Activated CD8-positive, alpha-beta memory T cell treated with anti-CD3 and anti-CD28 coated beads for 4 hours (primary cell): ENCODE results near the gene ADAMTS9.

Source experiments
- DNase-seq, 2 donors: peaks; one replicate each; pipeline ENCODE4 v3.0.0-alpha.2; 2020; ENCODE audit warnings: low read depth in 2 of 2

Gene ADAMTS9

DNA sequence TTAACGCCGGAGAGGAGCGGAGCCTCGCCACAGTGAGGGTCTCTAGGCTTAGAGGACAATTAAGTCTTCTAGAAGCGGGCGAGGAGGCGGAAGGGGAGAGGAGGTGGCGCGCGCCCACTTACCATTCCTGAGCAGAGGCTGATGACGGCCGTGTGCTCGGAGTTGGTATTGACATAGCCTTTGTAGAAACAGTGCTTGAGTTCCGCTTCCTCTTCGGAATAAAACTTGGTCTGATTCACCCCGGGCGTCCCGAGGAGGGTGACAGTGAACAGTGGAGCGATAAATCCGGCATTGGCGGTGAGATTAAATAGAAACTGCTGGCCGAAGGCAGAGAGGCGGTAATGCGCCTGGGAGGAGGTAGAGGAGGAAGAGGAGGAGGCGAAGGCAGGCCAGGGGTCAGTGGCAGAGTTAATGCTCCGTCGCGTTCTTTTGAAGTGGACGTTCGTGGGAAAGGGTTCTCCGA is 1.3 kb downstream of the ADAMTS9 start:
- no peak for DNase-seq

- DNase-seq = no peak
These were observed 1.9 kb downstream of the ADAMTS9 start for GRCh38 chr3:64685800-64686445.

- DNase-seq = no peak
These were observed 2.4 kb downstream of the ADAMTS9 start for GRCh38 chr3:64685331-64685799.

DNA sequence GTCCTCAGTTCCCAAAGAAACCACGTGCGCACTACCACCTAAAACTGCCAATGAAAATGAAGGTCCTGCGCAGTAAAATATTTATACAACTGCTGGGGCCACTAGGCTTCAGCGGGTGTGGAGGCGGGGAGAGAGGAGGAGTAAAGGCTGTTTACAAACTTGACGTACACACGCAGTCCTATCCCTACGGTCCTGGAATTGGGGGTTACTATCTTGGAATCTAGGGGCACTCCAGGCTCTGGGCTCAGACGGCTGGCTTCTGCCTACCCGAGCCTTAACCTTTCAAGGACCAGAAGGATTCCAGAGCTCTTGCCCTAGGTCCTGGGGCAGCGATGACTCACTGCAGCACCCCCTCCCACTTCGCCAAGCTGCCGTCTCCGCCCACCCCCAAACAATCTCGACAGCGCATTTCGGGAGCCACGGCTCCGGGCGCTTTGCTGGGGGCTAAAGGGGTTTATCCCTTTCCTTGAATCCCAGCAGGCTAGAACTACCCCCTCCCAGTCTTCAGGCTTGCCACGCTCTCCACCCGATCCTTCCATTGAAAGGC is 3.0 kb downstream of the ADAMTS9 start:
- DNase-seq = no peak

- no peak for DNase-seq
These were observed 6.0 kb downstream of the ADAMTS9 start for GRCh38 chr3:64681827-64682226.

GRCh38 chr3:64681015-64681414 is 6.8 kb downstream of the ADAMTS9 start:
- DNase-seq = no peak

GRCh38 chr3:64680334-64680733 is 7.5 kb downstream of the ADAMTS9 start:
- no peak for DNase-seq

- DNase-seq = no peak
These were observed 9.7 kb downstream of the ADAMTS9 start for GRCh38 chr3:64677961-64678716.

DNA sequence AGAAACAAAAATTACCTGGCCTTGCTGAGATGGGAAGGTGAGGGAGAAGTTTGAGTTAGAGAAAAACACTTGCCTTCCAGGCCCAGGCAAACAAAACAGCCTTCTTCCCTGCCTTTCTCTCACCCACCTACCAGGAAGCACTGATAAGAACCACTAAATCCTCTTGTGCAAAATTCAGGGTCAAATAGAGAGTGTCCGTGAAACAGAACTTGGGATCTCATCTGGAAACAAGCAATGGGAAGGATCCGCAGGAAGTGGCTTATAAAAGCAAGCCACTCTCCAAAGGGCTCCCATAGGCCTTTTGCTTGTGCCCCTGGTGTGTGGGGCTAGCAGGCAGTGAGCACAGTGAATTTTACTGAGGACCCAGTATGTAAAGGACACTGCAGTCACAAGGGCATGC is 11.0 kb downstream of the ADAMTS9 start:
- DNase-seq = no peak

DNA sequence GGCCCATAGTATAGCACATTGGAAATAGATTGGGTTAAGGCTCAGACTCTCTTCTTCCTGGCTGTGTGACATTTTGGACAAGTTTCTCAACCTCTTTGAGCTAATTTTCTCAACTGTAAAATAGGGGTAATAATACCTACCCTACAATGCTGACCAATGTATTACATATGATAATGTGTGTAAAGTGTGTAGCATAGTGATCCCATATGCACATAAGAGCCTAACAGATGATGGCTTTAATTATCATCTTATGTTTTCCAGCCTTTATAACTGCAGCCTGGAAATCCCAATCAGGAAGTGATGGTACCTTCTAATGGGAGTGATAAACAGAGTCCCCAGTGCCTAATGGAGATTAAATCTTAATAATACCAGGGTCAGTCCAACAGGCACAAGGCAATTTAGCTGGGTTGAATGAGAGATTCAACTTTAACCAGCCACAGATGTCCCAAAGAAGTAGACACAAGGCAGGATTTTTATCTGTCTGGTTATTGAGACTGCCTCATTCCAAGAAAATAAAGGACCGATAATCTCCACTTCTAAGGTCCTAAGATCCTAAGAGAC is 12.0 kb downstream of the ADAMTS9 start:
- DNase-seq = no peak

DNA sequence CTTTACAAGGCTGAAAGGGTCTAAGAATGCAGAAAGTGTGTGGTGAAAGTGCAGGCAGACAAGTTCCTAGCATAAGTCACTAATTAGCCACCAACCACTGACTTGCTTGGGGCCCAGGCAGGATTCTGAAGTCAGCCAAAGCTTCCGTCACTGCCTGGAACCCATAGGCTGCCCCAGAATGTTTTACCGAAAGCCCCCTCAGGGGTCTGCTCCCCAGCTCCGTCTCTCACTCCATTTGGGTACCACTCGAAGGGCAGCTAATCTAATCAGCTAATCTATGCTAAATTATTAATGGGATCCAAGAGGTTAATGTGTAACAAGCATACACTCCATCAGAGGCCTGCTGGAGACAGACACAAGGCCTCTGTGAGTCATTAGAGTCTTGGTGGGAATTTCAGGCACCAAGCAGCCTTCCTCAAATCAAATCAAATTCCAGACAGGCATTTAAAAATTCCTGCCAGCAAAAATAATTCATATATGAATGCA is 13.2 kb downstream of the ADAMTS9 start:
- no peak for DNase-seq

GRCh38 chr3:64673159-64673715 is 14.6 kb downstream of the ADAMTS9 start:
- no peak for DNase-seq

DNA sequence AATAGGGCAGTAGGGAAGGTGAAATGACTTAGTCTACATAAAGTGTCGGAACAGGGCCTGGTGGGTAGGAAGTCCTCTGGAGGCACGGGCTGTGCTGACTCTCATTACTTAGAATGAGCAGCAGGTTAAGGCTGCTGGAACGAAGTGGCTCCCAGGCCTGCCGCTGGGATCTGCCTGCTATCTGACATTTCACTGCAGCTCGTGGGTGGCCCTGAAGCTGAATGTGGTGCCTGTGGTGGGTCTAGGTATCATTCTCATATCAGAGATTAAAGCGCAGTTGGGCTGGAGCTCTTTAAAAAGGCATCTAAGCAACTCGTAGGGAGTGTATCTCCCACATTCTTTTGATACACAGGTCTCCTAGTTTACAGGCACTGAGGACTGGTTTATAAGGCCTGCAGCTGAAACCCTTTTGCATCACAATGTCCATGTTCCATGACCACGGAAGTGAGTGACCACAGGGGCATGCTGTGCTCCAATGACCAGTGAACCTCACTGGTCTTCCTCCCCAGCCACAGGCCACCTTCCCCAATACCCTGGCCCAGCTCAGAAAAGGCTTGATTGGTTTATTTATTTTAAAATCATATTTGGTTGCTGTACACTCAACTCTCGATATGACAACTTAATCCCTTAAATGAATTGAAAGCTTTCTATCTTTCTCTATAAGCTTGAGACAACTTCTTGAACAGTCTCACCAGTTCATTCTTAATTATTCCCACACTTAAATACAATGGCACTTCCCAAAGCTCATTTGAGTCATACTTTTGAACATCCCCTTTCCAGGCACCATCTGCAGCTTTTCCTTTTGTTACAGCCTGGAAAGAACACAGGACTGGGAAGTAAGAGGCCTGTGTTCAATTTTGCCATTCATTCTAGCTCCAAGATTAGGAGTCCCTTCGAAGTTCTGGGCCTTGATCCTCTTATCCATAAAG is 19.0 kb downstream of the ADAMTS9 start:
- no peak for DNase-seq

DNA sequence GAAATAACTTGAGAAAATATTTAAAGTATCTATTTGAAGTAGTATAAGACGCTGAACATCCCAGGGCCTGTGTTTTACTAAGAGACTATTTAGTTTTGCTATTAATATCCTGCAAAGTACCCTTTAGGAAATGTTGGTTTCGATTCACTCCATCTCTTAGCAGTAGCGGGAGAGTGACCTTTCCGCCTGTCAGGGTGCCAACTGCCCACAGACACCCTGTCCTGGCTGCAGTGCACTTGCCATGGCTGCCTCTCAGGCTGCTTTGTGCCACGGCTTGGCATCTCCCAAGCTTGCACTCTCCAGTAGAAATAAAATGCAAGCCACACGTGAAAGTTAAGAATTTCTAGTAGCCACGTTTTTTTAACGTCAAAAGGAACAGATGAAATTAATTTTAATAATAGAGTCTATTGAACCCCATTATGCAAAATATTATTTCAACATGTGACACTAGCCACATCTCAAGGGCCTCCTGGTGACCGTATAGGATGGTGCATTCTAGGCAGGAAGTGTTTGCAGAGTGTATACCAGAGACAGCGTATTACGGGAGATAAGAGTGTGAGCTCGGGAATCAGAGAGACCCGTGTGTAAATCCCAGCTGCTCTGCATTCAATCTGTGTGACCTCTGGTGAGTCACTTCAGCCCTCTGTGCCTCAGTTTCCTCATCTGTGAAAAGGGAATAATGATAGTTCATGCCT is 19.8 kb downstream of the ADAMTS9 start:
- DNase-seq = no peak

- no peak for DNase-seq
These were observed 20.7 kb downstream of the ADAMTS9 start for GRCh38 chr3:64667138-64667537.

DNA sequence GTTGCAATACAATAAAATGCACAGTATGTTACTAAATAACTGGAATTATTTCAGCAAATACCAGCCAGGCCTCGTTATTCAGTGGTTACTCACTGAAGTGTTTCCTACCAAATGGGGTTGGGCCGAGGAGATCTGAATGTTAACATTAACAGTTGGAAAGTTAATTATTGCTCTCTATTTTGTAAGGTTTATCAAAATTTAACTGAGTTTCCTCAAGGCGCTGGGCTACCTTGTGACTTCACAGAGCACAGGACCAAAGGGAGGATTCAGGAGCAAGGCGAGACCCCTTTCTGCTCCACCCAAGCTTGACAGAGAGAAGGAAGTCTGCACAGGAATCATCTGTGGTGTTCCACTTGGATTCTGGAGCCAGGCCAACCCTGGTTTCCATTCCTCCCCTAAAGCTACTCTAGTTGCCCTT is 21.6 kb downstream of the ADAMTS9 start:
- no peak for DNase-seq

- DNase-seq = no peak
These were observed 23.4 kb downstream of the ADAMTS9 start for GRCh38 chr3:64664397-64664796.

DNA sequence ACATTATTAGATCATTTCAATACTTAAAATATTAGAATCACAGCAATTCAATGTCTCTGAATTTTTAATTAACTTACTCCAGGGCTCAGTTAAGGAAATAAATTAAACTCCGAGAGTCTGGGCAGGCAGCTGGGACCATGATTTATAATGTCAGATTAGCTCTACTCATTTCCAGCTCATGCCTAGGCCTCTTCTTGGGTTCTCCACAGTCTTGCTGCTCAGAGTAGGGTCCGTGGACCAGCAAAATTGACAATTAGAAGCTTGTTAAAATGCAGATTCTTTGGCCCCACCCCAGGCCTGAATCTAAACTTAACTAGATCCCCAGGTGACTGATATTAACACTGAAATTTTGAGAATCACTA is 28.2 kb downstream of the ADAMTS9 start:
- DNase-seq = no peak

DNA sequence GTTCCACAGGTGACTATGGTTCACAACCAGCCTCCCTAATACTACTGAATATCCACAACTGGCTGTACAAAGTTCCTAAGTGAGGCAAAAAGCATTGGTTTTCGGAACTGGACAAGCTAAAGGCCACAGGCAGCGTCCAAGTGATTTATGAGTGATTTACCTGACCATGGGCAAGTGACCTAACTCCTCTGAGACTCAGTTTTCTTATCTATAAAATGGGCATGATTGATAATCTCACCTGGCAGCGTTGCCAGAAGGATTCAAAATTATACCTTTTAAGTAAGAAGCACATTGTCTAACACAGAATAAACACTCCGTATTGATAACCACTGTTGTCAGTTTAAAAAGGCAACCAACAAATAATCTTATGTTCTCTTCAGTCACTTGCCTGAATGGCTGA is 29.8 kb downstream of the ADAMTS9 start:
- no peak for DNase-seq

- no peak for DNase-seq
These were observed 31.3 kb downstream of the ADAMTS9 start for GRCh38 chr3:64656544-64656943.

DNA sequence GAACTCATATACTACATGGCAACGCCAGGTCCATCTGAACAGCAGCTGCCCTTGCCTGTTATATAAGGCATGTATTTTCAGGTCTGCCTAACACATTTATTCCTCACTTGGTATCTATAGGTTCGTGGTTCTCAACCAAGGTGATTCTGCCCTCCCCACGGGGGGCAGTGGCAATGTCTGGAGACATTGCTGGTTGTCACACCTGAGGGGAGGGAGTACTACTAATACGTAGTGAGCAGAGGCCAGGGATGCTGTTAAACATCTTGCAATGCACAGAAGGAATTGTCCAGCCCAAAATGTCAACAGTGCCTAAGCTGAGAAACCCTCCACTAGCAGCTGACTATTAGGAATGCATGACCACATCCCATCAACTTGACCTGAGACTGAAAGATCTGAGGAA is 32.6 kb downstream of the ADAMTS9 start:
- DNase-seq = no peak
